Kidney (tissue), 14 donors: ENCODE results near the gene HSH2D. TPM values are rescaled to one million over a fixed set of nuclear protein-coding genes. Genes with fewer than 3 reads are reported as not detected.

ENCODE experiments used
- DNase-seq, 5 donors: peaks; one replicate each; pipeline ENCODE4 v3.0.0-alpha.2; 2013 to 2020
- FAIRE-seq: peaks from 2 replicates; lab custom pipeline; 2012; peaks lifted over from hg19 to GRCh38; lab: Jason Lieb, UNC
- H3K27ac ChIP-seq, 2 donors: one replicate each; pipeline ENCODE4 v1.7.0; 2013; ENCODE audit warnings: low read depth in 2 of 2, low read length in 2 of 2, inconsistent platforms in 1 of 2
- H3K27me3 ChIP-seq: one replicate; pipeline ENCODE4 v1.7.1; 2013; ENCODE audit warnings: low read length, inconsistent platforms; ENCODE audit not compliant: control insufficient read depth, insufficient read depth
- H3K36me3 ChIP-seq, 3 donors: one replicate each; pipeline versions ENCODE4 v1.7.0 to v1.7.1; 2013; ENCODE audit warnings: low read length in 3 of 3, control low read depth in 1 of 3, inconsistent platforms in 1 of 3; ENCODE audit not compliant: insufficient read depth in 3 of 3, control insufficient read depth in 2 of 3
- H3K4me1 ChIP-seq, 3 donors: one replicate each; pipeline versions ENCODE4 v1.7.0 to v1.7.1; 2013; ENCODE audit warnings: low read length in 3 of 3, inconsistent platforms in 1 of 3, low read depth in 1 of 3; ENCODE audit not compliant: control insufficient read depth in 2 of 3, insufficient read depth in 2 of 3
- H3K4me3 ChIP-seq, 3 donors: one replicate each; pipeline versions ENCODE4 v1.7.0 to v1.8.1; 2013; ENCODE audit warnings: low read length in 3 of 3, control low read depth in 1 of 3, inconsistent platforms in 1 of 3
- H3K9ac ChIP-seq, 3 donors: one replicate each; pipeline versions ENCODE4 v1.7.0 to v1.7.1; 2013; ENCODE audit warnings: low read length in 3 of 3, control low read depth in 1 of 3, inconsistent platforms in 1 of 3
- H3K9me3 ChIP-seq, 3 donors: one replicate each; pipeline versions ENCODE4 v1.7.0 to v1.7.1; 2013; ENCODE audit warnings: low read length in 3 of 3, control low read depth in 1 of 3, inconsistent platforms in 1 of 3; ENCODE audit not compliant: control insufficient read depth in 2 of 3, insufficient read depth in 1 of 3
- CTCF ChIP-seq: IDR thresholded peaks from 3 replicates; pipeline ENCODE4 v1.5.1; 2012; ENCODE audit warnings: mild to moderate bottlenecking, moderate library complexity, borderline replicate concordance; ENCODE audit not compliant: insufficient read depth; ENCODE audit errors: extremely low read depth
- intact Hi-C: fragments of 100-400 bp; cut with DNase I; formaldehyde crosslinking; loops from one replicate; pipeline ENCODE4 v1.11.1; 2022
- polyA plus RNA-seq: library from polyadenylated mRNA; stranded (reverse); fragments of 350-450 nt; fragmentation: Illumina TruSeq; extraction: RNeasy Lipid Tissue Mini Kit (QIAGEN cat#74804); gene quantifications from one replicate; pipeline ENCODE4 v1.2.3, GENCODE V29; 2014; ENCODE audit warnings: low read depth, low replicate concordance; ENCODE audit not compliant: insufficient read depth
- total RNA-seq: library from RNA; stranded (reverse); fragmentation: NEBNext Ultra II Directional; extraction: Animal tissue kit (Norgen Biotek cat#: 25700); gene quantifications from one replicate; pipeline ENCODE4 v1.2.1, GENCODE V29; 2021
- donor health status: control.
- donor health status: control.
- donor health status: control.
- donor health status: control.
- donor health status: control.
- donor health status: DM: yes; HTN: yes; CAD: no.
- donor health status: Normal renal cell carcinoma (clear cell type).

Gene HSH2D
- total and polyA plus RNA-seq, 2 donors from 2014 or later: 0.41 to 7.7 TPM

GRCh38 chr19:16121967-16122366 lies 21.5 kb upstream of the HSH2D start:
- no peak for DNase-seq
- no peak for FAIRE-seq
- no peaks in the 10 kb centered on the region for H3K27me3 ChIP-seq
- H3K9ac ChIP-seq: no peak overlapping the region
- no peak for TF ChIP-seq CTCF
- H3K27ac ChIP-seq: no peak overlapping the region
- peaks cover 3 to 51% (median 32%) of the 10 kb centered on the region in 3 donors for H3K36me3 ChIP-seq
- intact Hi-C loops: no loop called here
- H3K9me3 ChIP-seq: no peaks in the 10 kb centered on the region
- no peak overlapping the region for H3K4me3 ChIP-seq
- no peaks in the 10 kb centered on the region for H3K4me1 ChIP-seq

- Histone ChIP-seq H3K9me3 (no peaks in the 10 kb centered on the region), H3K4me3 (no peak overlapping the region), H3K4me1 (no peaks in the 10 kb centered on the region), H3K9ac (no peak overlapping the region), H3K27me3 (no peaks in the 10 kb centered on the region), H3K36me3 (peaks cover 5 to 55% (median 47%) of the 10 kb centered on the region in 3 donors), H3K27ac (no peak overlapping the region)
- no peak for TF ChIP-seq CTCF
- intact Hi-C loops: no loop called here
- FAIRE-seq (no peak), DNase-seq (no peak)
Measured at GRCh38 chr19:16124953-16125352, 18.5 kb upstream of the HSH2D start.

- no peaks in the 10 kb centered on the region for H3K27me3 ChIP-seq
- H3K9ac ChIP-seq: no peak overlapping the region
- H3K36me3 ChIP-seq: peaks cover 5 to 59% (median 47%) of the 10 kb centered on the region in 3 donors
Measured at GRCh38 chr19:16125737-16126495, 17.6 kb upstream of the HSH2D start.

More at GRCh38 chr19:16125737-16126495, 17.6 kb upstream of the HSH2D start:
- DNase-seq (no peak), FAIRE-seq (no peak)
- no peak for TF ChIP-seq CTCF
- intact Hi-C loops: no loop called here
- Histone ChIP-seq H3K9me3 (no peaks in the 10 kb centered on the region), H3K27ac (no peak overlapping the region), H3K4me1 (no peaks in the 10 kb centered on the region), H3K4me3 (no peak overlapping the region)
